IPS-18a (cell line): ENCODE data around the gene CLPTM1.
"Not testable (repeated sequence)": the region's sequence is repeated elsewhere in the genome, so short reads cannot be mapped to it uniquely, and the experiment has no call there.

Experiments
- H3K27ac ChIP-seq: one replicate; pipeline ENCODE4 v1.5.1; 2013; ENCODE audit warnings: low read length
- H3K27me3 ChIP-seq: one replicate; pipeline ENCODE4 v1.6.1; 2013; ENCODE audit warnings: mild to moderate bottlenecking, low read length; ENCODE audit not compliant: control insufficient read depth, insufficient read depth
- H3K36me3 ChIP-seq: one replicate; pipeline ENCODE4 v1.6.1; 2013; ENCODE audit warnings: low read depth, low read length; ENCODE audit not compliant: control insufficient read depth
- H3K4me1 ChIP-seq: one replicate; pipeline ENCODE4 v1.6.1; 2013; ENCODE audit warnings: low read depth, low read length; ENCODE audit not compliant: control insufficient read depth
- H3K4me3 ChIP-seq: one replicate; pipeline ENCODE4 v1.5.1; 2013; ENCODE audit warnings: low read length
- H3K9ac ChIP-seq: one replicate; pipeline ENCODE4 v1.6.1; 2013; ENCODE audit warnings: mild to moderate bottlenecking, low read length, moderate library complexity
- H3K9me3 ChIP-seq: one replicate; pipeline ENCODE4 v1.6.1; 2013; ENCODE audit warnings: low read depth, low read length; ENCODE audit not compliant: control insufficient read depth

CLPTM1 gene

GRCh38 chr19:44968118-44968517 lies 12.9 kb downstream of the CLPTM1 start:
- no peak overlapping the region for H3K27ac ChIP-seq
- no peaks in the 10 kb centered on the region for H3K9me3 ChIP-seq
- H3K36me3 ChIP-seq, result peaks cover 15% of the 10 kb centered on the region
- no peaks in the 10 kb centered on the region for H3K4me1 ChIP-seq
- H3K4me3 ChIP-seq, result no peak overlapping the region
- H3K9ac ChIP-seq, result no peak overlapping the region
- H3K27me3 ChIP-seq, result no peaks in the 10 kb centered on the region

GRCh38 chr19:44968670-44969069 lies 13.5 kb downstream of the CLPTM1 start:
- no peak overlapping the region for H3K9ac ChIP-seq
- H3K27ac ChIP-seq, result no peak overlapping the region
- no peak overlapping the region for H3K4me3 ChIP-seq
- H3K27me3 ChIP-seq, result no peaks in the 10 kb centered on the region
- H3K36me3 ChIP-seq, result peaks cover 20% of the 10 kb centered on the region
- no peaks in the 10 kb centered on the region for H3K9me3 ChIP-seq
- no peaks in the 10 kb centered on the region for H3K4me1 ChIP-seq

- Histone ChIP-seq H3K4me1 (no peaks in the 10 kb centered on the region), H3K27ac (no peak overlapping the region), H3K9ac (no peak overlapping the region), H3K36me3 (peaks cover 25% of the 10 kb centered on the region), H3K27me3 (no peaks in the 10 kb centered on the region), H3K4me3 (no peak overlapping the region), H3K9me3 (no peaks in the 10 kb centered on the region)
Observed at GRCh38 chr19:44969437-44969836, 14.3 kb downstream of the CLPTM1 start.

GRCh38 chr19:44971451-44971850 lies 16.3 kb downstream of the CLPTM1 start:
- H3K9ac ChIP-seq, H3K4me1 ChIP-seq, H3K4me3 ChIP-seq, H3K9me3 ChIP-seq, H3K27ac ChIP-seq, H3K27me3 ChIP-seq: not testable (repeated sequence)
- H3K36me3 ChIP-seq, result peaks cover 41% of the 10 kb centered on the region

- Histone ChIP-seq H3K4me1 (no peaks in the 10 kb centered on the region), H3K27ac (no peak overlapping the region), H3K36me3 (peaks cover 54% of the 10 kb centered on the region), H3K4me3 (no peak overlapping the region), H3K9ac (no peak overlapping the region), H3K9me3 (no peaks in the 10 kb centered on the region), H3K27me3 (no peaks in the 10 kb centered on the region)
Observed at GRCh38 chr19:44972802-44973201, 17.6 kb downstream of the CLPTM1 start.

- no peak overlapping the region for H3K27ac ChIP-seq
- H3K36me3 ChIP-seq, result peaks cover 58% of the 10 kb centered on the region
Observed at GRCh38 chr19:44973982-44974735, 19.0 kb downstream of the CLPTM1 start.

GRCh38 chr19:44974857-44975256 lies 19.7 kb downstream of the CLPTM1 start:
- Histone ChIP-seq H3K4me3 (no peak overlapping the region), H3K27ac (no peak overlapping the region), H3K36me3 (peaks cover 62% of the 10 kb centered on the region), H3K9me3 (no peaks in the 10 kb centered on the region), H3K4me1 (no peaks in the 10 kb centered on the region), H3K9ac (no peak overlapping the region), H3K27me3 (no peaks in the 10 kb centered on the region)

More at GRCh38 chr19:44973982-44974735, 19.0 kb downstream of the CLPTM1 start:
- no peaks in the 10 kb centered on the region for H3K4me1 ChIP-seq
- no peaks in the 10 kb centered on the region for H3K27me3 ChIP-seq
- H3K9me3 ChIP-seq, result no peaks in the 10 kb centered on the region
- H3K4me3 ChIP-seq, result no peak overlapping the region
- H3K9ac ChIP-seq, result no peak overlapping the region

- no peak overlapping the region for H3K9ac ChIP-seq
- H3K36me3 ChIP-seq, result peaks cover 65% of the 10 kb centered on the region
- H3K9me3 ChIP-seq, result no peaks in the 10 kb centered on the region
- H3K27me3 ChIP-seq, result no peaks in the 10 kb centered on the region
- no peaks in the 10 kb centered on the region for H3K4me1 ChIP-seq
- no peak overlapping the region for H3K4me3 ChIP-seq
- H3K27ac ChIP-seq, result no peak overlapping the region
Observed at GRCh38 chr19:44975444-44975843, 20.3 kb downstream of the CLPTM1 start.

GRCh38 chr19:44984005-44984404 lies 28.8 kb downstream of the CLPTM1 start:
- Histone ChIP-seq H3K9ac (no peak overlapping the region), H3K36me3 (peaks cover 48% of the 10 kb centered on the region), H3K9me3 (no peaks in the 10 kb centered on the region)

GRCh38 chr19:44985445-44985844 lies 30.3 kb downstream of the CLPTM1 start:
- Histone ChIP-seq H3K4me1 (no peaks in the 10 kb centered on the region), H3K4me3 (no peak overlapping the region), H3K36me3 (peaks cover 37% of the 10 kb centered on the region), H3K27ac (no peak overlapping the region), H3K9me3 (no peaks in the 10 kb centered on the region), H3K27me3 (no peaks in the 10 kb centered on the region), H3K9ac (no peak overlapping the region)

More at GRCh38 chr19:44984005-44984404, 28.8 kb downstream of the CLPTM1 start:
- Histone ChIP-seq H3K4me1 (no peaks in the 10 kb centered on the region), H3K27ac (no peak overlapping the region), H3K4me3 (no peak overlapping the region), H3K27me3 (no peaks in the 10 kb centered on the region)

GRCh38 chr19:44986389-44986788 lies 31.2 kb downstream of the CLPTM1 start:
- H3K27me3 ChIP-seq, result no peaks in the 10 kb centered on the region
- H3K4me3 ChIP-seq, result no peak overlapping the region
- H3K9me3 ChIP-seq, result no peaks in the 10 kb centered on the region
- H3K36me3 ChIP-seq, result peaks cover 40% of the 10 kb centered on the region
- no peak overlapping the region for H3K27ac ChIP-seq
- no peaks in the 10 kb centered on the region for H3K4me1 ChIP-seq
- H3K9ac ChIP-seq, result no peak overlapping the region

GRCh38 chr19:44987148-44987675 lies 32.0 kb downstream of the CLPTM1 start:
- Histone ChIP-seq H3K9ac (no peak overlapping the region), H3K4me1 (no peaks in the 10 kb centered on the region), H3K27ac (no peak overlapping the region), H3K27me3 (no peaks in the 10 kb centered on the region), H3K36me3 (peaks cover 45% of the 10 kb centered on the region), H3K4me3 (no peak overlapping the region), H3K9me3 (no peaks in the 10 kb centered on the region)
